Esophagus muscularis mucosa (tissue), 2 donors: Measurements from ENCODE around the gene SLC25A33.

Experiments used
- POLR2A ChIP-seq: fragments of 450-650 bp; IDR thresholded peaks from one replicate; pipeline ENCODE4 v1.6.1; 2017; ENCODE audit warnings: antibody characterized with exemption, moderate library complexity, mild to moderate bottlenecking, low read depth
- POLR2AphosphoS5 ChIP-seq, 2 donors: sonication (generic); formaldehyde crosslinking; IDR thresholded peaks; one replicate each; pipeline ENCODE4 v1.6.1; 2017; ENCODE audit warnings: antibody characterized with exemption in 2 of 2

- TF ChIP-seq POLR2AphosphoS5 (IDR thresholded peaks at IDR 0.05) (no peak), POLR2A (no peak)
These were observed 45.9 kb upstream of the SLC25A33 start for GRCh38 chr1:9493326-9493725.
